ENCODE data around the gene SMARCA1. TPM values are rescaled to one million over a fixed set of nuclear protein-coding genes. Genes with fewer than 3 reads are reported as not detected.

Gene SMARCA1
- total RNA-seq, 1 donor from 2014 or later: 116 TPM

DNA sequence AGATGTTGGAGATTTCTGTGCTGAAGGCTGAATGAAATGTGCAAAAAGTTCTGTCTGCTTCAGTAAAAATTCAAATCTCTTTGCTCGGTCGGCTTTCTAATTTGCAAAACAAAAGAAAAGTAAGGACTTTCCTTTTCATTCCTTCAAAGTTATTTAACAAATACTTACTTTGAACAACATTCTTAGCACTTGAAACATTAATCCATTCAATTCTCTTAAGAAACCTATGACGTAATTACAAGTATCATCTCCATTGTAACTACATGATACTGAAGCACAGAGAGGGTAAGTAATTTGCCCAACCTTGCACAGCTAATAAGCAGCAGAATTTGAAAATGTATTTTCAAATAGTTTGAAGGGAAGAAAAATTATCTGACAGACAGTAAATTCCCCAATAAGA is 6.9 kb downstream of the SMARCA1 start:
- H3K27ac Mint-ChIP-seq: no peak overlapping the region
- H3K9me3 Mint-ChIP-seq: peaks cover 5% of the 10 kb centered on the region
- DNase-seq (ENCODE audit: low spot score in 2 of 2, unreplicated experiment in 2 of 2): no peak
- TF ChIP-seq, protein P1, sequence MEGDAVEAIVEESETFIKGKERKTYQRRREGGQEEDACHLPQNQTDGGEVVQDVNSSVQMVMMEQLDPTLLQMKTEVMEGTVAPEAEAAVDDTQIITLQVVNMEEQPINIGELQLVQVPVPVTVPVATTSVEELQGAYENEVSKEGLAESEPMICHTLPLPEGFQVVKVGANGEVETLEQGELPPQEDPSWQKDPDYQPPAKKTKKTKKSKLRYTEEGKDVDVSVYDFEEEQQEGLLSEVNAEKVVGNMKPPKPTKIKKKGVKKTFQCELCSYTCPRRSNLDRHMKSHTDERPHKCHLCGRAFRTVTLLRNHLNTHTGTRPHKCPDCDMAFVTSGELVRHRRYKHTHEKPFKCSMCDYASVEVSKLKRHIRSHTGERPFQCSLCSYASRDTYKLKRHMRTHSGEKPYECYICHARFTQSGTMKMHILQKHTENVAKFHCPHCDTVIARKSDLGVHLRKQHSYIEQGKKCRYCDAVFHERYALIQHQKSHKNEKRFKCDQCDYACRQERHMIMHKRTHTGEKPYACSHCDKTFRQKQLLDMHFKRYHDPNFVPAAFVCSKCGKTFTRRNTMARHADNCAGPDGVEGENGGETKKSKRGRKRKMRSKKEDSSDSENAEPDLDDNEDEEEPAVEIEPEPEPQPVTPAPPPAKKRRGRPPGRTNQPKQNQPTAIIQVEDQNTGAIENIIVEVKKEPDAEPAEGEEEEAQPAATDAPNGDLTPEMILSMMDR (IDR thresholded peaks at IDR 0.05; ENCODE audit: unreplicated experiment): no peak
- H3K36me3 Mint-ChIP-seq: peaks cover 12% of the 10 kb centered on the region
- H3K4me1 Mint-ChIP-seq: peaks cover 35% of the 10 kb centered on the region
- H3K27me3 Mint-ChIP-seq (ENCODE audit: low read depth): no peaks in the 10 kb centered on the region
- H3K4me3 Mint-ChIP-seq: no peak overlapping the region

DNA sequence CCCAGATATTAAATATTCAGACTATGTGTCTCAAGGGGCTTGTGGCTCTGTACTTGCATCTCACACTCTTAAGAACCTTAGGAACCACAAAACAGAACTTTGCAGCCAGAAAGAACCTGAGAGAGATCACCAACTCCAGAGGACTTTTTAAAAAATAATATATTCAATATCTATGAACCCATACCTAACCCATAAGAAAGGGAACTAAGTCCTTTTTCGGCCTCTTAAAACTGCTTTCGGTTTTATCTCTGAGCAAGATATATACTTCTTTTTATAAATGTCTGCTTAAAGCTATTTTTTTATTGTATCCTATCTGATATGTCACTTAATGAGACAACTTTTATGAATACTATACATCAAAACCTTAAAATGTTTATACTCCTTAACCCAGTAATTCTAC is 10.9 kb downstream of the SMARCA1 start:
- H3K4me3 Mint-ChIP-seq: no peak overlapping the region
- H3K36me3 Mint-ChIP-seq: peaks cover 27% of the 10 kb centered on the region
- H3K27ac Mint-ChIP-seq: peak overlapping the region; percentile 66
- TF ChIP-seq, protein P1 (IDR thresholded peaks at IDR 0.05; ENCODE audit: unreplicated experiment): no peak
- no peak for DNase-seq (ENCODE audit: low spot score in 2 of 2, unreplicated experiment in 2 of 2)
- H3K9me3 Mint-ChIP-seq: peaks cover 10% of the 10 kb centered on the region
- H3K4me1 Mint-ChIP-seq: peaks cover 23% of the 10 kb centered on the region
- no peaks in the 10 kb centered on the region for H3K27me3 Mint-ChIP-seq (ENCODE audit: low read depth)

DNA sequence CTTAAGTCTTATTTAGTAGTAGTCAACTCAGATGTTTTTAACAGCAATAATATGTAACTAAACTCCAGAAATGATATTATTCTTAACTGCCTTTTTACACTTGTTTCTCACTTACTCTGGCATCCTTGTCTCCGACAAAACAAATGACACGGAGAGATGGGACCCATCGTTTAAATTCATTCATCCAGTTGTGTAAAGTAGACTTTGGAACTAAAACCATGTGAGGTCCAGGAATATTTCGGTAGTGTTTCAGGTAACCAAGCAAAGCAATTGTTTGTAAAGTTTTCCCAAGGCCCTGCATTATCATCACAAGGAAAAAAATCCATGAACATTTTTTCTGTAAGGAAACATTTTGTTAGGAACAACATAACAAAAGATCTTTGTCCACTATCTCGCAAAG is 11.6 kb downstream of the SMARCA1 start:
- Mint-ChIP-seq H3K4me1 (peaks cover 21% of the 10 kb centered on the region), H3K4me3 (no peak overlapping the region), H3K9me3 (peaks cover 10% of the 10 kb centered on the region), H3K27me3 (ENCODE audit: low read depth) (no peaks in the 10 kb centered on the region), H3K27ac (peak overlapping the region; percentile 66), H3K36me3 (peaks cover 33% of the 10 kb centered on the region)
- no peak for DNase-seq (ENCODE audit: low spot score in 2 of 2, unreplicated experiment in 2 of 2)
- TF ChIP-seq, protein P1 (IDR thresholded peaks at IDR 0.05; ENCODE audit: unreplicated experiment): no peak

DNA sequence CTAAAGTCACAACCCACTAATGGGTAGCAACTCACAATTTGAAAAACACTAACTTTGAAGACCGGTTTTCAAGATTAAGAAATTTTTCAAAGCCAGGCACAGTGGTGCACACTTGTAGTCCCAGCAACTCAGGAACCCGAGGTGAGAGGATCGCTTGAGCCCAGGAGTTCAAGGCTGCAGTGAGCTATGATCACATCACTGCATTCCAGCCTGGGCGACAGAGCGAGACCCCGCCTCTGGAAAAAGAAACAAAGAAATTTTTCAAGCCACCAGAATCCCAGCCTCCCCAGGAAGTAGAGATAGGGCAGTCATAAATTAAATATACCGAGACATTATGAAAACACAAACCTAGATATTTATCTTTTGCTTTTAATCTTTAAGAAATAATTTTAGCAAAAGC is 13.0 kb downstream of the SMARCA1 start:
- H3K36me3 Mint-ChIP-seq: peaks cover 38% of the 10 kb centered on the region
- H3K27me3 Mint-ChIP-seq (ENCODE audit: low read depth): no peaks in the 10 kb centered on the region
- H3K9me3 Mint-ChIP-seq: peaks cover 13% of the 10 kb centered on the region
- peaks cover 18% of the 10 kb centered on the region for H3K4me1 Mint-ChIP-seq
- DNase-seq (ENCODE audit: low spot score in 2 of 2, unreplicated experiment in 2 of 2): no peak
- H3K27ac Mint-ChIP-seq: peak overlapping the region; percentile 81
- H3K4me3 Mint-ChIP-seq: no peak overlapping the region
- TF ChIP-seq, protein P1 (IDR thresholded peaks at IDR 0.05; ENCODE audit: unreplicated experiment): no peak

DNA sequence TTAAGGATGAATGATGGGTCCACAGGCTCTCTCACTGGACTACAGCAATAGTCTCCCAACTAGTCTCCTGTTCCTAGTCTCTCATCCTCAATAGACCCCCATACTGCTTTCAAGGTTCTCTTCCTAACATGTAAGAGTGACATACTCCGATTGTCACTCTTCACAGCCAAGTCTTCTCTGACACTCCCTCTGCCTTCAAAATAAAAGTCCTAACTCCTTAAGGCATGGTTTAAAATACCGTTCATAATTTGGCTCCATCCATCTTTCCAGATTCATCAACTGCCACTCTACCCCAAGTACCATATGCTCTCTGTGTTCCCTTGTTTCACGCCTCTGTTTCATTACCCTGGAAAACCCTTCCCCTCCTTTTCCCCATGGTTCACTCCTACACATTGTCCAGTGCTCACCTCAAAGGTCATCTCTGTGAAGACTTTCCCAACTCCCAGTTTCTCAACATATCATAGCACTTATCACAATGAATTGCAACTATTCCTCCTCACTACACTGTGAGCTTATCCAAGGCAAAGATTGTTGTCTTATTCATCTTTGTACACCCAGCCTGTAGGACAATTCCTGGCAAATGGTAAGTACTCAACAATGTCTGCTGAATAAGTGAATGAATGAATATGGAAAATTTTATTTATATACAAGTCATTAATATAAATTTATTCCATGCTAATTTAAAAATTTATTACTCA is 26.0 kb downstream of the SMARCA1 start:
- peaks cover 38% of the 10 kb centered on the region for H3K36me3 Mint-ChIP-seq
- H3K4me1 Mint-ChIP-seq: no peaks in the 10 kb centered on the region
- peaks cover 6% of the 10 kb centered on the region for H3K9me3 Mint-ChIP-seq
- no peak overlapping the region for H3K27ac Mint-ChIP-seq
- TF ChIP-seq, protein P1 (IDR thresholded peaks at IDR 0.05; ENCODE audit: unreplicated experiment): no peak
- no peaks in the 10 kb centered on the region for H3K27me3 Mint-ChIP-seq (ENCODE audit: low read depth)
- no peak overlapping the region for H3K4me3 Mint-ChIP-seq
- no peak for DNase-seq (ENCODE audit: low spot score in 2 of 2, unreplicated experiment in 2 of 2)
